Measurements from ENCODE around the gene ANKRD18B.
"Not testable (repeated sequence)": the region's sequence is repeated elsewhere in the genome, so short reads cannot be mapped to it uniquely, and the experiment has no call there.

The ANKRD18B gene

GRCh38 chr9:33614001-33614687, 90.1 kb downstream of the ANKRD18B start:
- DNase-seq, result no peak

- not testable (repeated sequence) for DNase-seq
Measured at GRCh38 chr9:33618370-33618769, 94.3 kb downstream of the ANKRD18B start.

- no peak for DNase-seq
Measured at GRCh38 chr9:33619666-33620404, 95.8 kb downstream of the ANKRD18B start.

- no peak for DNase-seq
Measured at GRCh38 chr9:33620738-33621439, 96.8 kb downstream of the ANKRD18B start.

Data from activated CD4-positive, alpha-beta T cell treated with anti-CD3 and anti-CD28 coated beads for 4 hours (primary cell).